ENCODE measurements around the gene DDX50. TPM values are rescaled to one million over a fixed set of nuclear protein-coding genes. Genes with fewer than 3 reads are reported as not detected.
A peak's percentile ranks its signal among the peaks of the same experiment; 100 is the strongest.
"Not testable (repeated sequence)": the region's sequence is repeated elsewhere in the genome, so short reads cannot be mapped to it uniquely, and the experiment has no call there.

Gene DDX50, protein sequence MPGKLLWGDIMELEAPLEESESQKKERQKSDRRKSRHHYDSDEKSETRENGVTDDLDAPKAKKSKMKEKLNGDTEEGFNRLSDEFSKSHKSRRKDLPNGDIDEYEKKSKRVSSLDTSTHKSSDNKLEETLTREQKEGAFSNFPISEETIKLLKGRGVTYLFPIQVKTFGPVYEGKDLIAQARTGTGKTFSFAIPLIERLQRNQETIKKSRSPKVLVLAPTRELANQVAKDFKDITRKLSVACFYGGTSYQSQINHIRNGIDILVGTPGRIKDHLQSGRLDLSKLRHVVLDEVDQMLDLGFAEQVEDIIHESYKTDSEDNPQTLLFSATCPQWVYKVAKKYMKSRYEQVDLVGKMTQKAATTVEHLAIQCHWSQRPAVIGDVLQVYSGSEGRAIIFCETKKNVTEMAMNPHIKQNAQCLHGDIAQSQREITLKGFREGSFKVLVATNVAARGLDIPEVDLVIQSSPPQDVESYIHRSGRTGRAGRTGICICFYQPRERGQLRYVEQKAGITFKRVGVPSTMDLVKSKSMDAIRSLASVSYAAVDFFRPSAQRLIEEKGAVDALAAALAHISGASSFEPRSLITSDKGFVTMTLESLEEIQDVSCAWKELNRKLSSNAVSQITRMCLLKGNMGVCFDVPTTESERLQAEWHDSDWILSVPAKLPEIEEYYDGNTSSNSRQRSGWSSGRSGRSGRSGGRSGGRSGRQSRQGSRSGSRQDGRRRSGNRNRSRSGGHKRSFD
- total RNA-seq = 10 to 100 TPM; 22.6 to 24.1 TPM

DNA sequence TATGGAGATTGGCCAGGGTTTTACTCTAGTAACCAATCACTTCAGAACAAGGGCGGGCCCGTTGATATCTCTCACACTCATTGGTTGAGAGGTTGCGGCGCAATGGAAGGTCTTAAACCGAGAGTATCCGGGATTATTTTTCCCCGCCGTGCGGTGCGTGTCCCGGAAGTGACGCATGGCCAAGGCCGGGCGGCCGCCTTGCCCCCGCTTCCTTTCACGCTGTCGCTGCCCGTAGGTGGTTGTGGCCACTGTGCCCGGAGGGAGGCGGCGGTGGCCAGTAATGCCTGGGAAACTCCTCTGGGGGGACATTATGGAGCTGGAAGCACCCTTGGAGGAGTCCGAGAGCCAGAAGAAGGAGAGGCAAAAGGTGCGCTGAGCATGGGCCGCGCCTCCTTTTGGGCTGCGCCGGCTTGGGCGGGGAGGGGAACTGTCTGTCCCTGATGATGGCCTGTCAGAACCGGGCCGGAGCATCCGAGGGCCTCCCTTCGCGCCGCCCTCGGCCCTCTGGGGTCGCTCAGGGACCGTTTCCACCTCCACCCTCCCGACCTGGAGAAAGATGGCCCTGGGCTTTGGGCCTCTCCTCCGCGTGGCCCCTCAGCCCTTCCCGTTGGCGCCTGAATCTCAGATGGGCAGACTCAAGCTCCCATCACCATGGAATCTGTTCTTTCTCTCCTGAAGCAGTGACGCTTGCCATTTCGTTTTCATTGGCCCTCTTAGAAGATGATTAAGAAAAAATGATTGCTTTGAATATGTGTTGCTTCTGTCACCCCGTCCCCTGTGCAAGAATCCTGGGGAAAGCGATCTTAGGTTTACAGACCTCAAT, at the start of gene DDX50:
DDX50 (plus strand) TSS at position 211 of the 823 bp plus-strand sequence; CDS start at position 281, 70 bp downstream.
- Histone ChIP-seq H3K9me3 (no peaks in the 10 kb centered on the region), H3K9ac (ENCODE audit: low read depth in 2 of 2, low read length in 2 of 2) (peak within 1 kb of the TSS; percentile 79 to 84), H3K27me3 (no peaks in the 10 kb centered on the region), H3K27ac (peak within 1 kb of the TSS; percentile 95), H3K36me3 (no peaks in the 10 kb centered on the region), H3K4me1 (no peaks in the 10 kb centered on the region), H3K4me3 (peak within 1 kb of the TSS; percentile 76)
- no peak for TF ChIP-seq CTCF (IDR thresholded peaks at IDR 0.05)
- peak; percentile 98 for DNase-seq
- intact Hi-C loops (cut with DNase I) = no loop called here

DNA sequence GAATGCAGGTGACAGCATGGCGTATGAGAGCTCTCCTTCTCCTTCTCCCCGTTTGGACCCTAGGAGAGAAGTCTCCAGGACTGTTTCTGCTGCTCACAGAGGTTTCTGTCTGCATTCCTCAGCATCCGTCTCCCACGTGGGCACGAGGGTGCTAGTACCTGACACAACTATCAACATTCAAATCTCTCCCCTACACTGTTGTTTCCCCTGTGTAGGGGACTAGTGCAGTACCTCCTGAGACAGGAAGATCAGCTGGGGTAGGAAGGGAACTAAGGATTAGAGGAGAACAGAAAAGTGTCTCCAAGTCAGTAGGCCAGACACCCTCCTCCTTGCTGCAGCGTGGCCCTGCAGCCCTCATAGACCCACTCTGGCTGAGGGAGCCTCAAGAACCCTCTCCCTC, 44.8 kb upstream of the DDX50 start:
- Histone ChIP-seq H3K9me3 (no peaks in the 10 kb centered on the region), H3K27me3 (no peaks in the 10 kb centered on the region), H3K36me3 (no peaks in the 10 kb centered on the region), H3K4me3 (no peak overlapping the region), H3K27ac (no peak overlapping the region), H3K4me1 (no peaks in the 10 kb centered on the region), H3K9ac (ENCODE audit: low read depth in 2 of 2, low read length in 2 of 2) (no peak overlapping the region)
- TF ChIP-seq CTCF (IDR thresholded peaks at IDR 0.05) = no peak
- intact Hi-C loops (cut with DNase I) = no loop called here
- no peak for DNase-seq

GRCh38 chr10:68857005-68857404, 44.1 kb upstream of the DDX50 start:
- TF ChIP-seq CTCF (IDR thresholded peaks at IDR 0.05) = no peak
- Histone ChIP-seq H3K27me3 (no peaks in the 10 kb centered on the region), H3K4me1 (no peaks in the 10 kb centered on the region), H3K9me3 (no peaks in the 10 kb centered on the region), H3K4me3 (no peak overlapping the region), H3K27ac (no peak overlapping the region), H3K36me3 (no peaks in the 10 kb centered on the region), H3K9ac (ENCODE audit: low read depth in 2 of 2, low read length in 2 of 2) (no peak overlapping the region)
- intact Hi-C loops (cut with DNase I) = no loop called here
- no peak for DNase-seq

DNA sequence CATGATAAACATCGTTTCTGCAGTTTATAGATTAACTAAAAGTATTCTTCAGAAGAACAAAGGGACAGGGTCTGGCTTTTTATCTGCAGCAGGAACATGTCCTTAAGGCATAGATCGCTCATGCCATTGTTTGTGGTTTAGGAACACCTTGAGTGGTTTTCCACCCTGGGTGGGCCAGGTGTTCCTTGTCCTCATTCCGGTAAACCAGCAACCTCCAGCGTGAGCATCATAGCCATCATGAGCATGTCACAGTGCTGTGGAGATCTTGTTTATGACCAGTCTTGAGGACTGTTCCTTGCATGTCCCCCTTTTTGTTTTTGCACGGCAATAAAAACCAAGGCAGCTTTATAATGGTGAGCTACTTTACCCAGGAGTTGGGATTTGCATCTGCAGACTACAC, 39.9 kb upstream of the DDX50 start:
- no peaks in the 10 kb centered on the region for H3K36me3 ChIP-seq
- no peaks in the 10 kb centered on the region for H3K27me3 ChIP-seq
- no peaks in the 10 kb centered on the region for H3K4me1 ChIP-seq
- DNase-seq = no peak
- no peak overlapping the region for H3K9ac ChIP-seq (ENCODE audit: low read depth in 2 of 2, low read length in 2 of 2)
- TF ChIP-seq CTCF (IDR thresholded peaks at IDR 0.05) = no peak
- intact Hi-C loops (cut with DNase I) = no loop called here
- no peak overlapping the region for H3K27ac ChIP-seq
- no peaks in the 10 kb centered on the region for H3K9me3 ChIP-seq
- no peak overlapping the region for H3K4me3 ChIP-seq

DNA sequence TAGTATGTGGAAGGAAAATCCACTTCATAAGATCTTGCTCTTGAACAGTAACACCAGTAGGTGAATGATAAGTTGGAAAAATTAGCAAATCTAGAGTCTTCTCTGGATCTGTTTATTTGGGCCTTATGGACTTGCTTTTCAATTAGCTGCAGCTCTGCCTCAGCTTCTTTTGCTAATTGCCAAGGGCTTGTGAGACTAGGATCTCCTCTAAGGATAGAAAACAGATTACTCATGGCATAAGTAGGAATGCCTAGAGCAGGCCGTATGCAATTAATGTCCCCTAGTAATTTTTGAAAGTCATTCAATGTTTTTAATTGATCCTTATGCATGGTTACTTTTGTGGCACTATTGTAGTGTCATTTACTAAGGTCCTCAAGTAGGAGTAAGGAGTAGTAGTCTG, 36.5 kb upstream of the DDX50 start:
- H3K36me3 ChIP-seq = no peaks in the 10 kb centered on the region
- intact Hi-C loops (cut with DNase I) = no loop called here
- H3K9me3 ChIP-seq = no peaks in the 10 kb centered on the region
- no peak overlapping the region for H3K4me3 ChIP-seq
- no peak for TF ChIP-seq CTCF (IDR thresholded peaks at IDR 0.05)
- no peak overlapping the region for H3K27ac ChIP-seq
- no peaks in the 10 kb centered on the region for H3K27me3 ChIP-seq
- DNase-seq = no peak
- no peak overlapping the region for H3K9ac ChIP-seq (ENCODE audit: low read depth in 2 of 2, low read length in 2 of 2)
- no peaks in the 10 kb centered on the region for H3K4me1 ChIP-seq

GRCh38 chr10:68868173-68868572, 32.9 kb upstream of the DDX50 start:
- H3K27me3 ChIP-seq; intact Hi-C loops (cut with DNase I); H3K27ac ChIP-seq; H3K9me3 ChIP-seq; H3K4me1 ChIP-seq; H3K9ac ChIP-seq (ENCODE audit: low read depth in 2 of 2, low read length in 2 of 2); H3K36me3 ChIP-seq; H3K4me3 ChIP-seq; DNase-seq: not testable (repeated sequence)

Data from colonic mucosa (tissue), 4 donors.